Hepatocyte (in vitro differentiated cells): Measurements from ENCODE around the gene CHST8. TPM values are rescaled to one million over a fixed set of nuclear protein-coding genes. Genes with fewer than 3 reads are reported as not detected.

Experiments used
- DNase-seq: peaks from one replicate; pipeline ENCODE4 v3.0.0-alpha.2; 2016; ENCODE audit warnings: low spot score
- H2AFZ ChIP-seq: fragments of 200-600 bp; sonication (generic); 2 replicates; pipeline ENCODE4 v1.6.0; 2016; ENCODE audit warnings: antibody characterized with exemption, mild to moderate bottlenecking
- H3K27ac ChIP-seq: fragments of 200-600 bp; sonication (generic); 2 replicates; pipeline ENCODE4 v1.5.1; 2016; ENCODE audit warnings: mild to moderate bottlenecking
- H3K27me3 ChIP-seq: fragments of 200-600 bp; sonication (generic); 2 replicates; pipeline ENCODE4 v1.6.1; 2016
- H3K36me3 ChIP-seq: fragments of 200-600 bp; sonication (generic); replicated peaks from 2 replicates; pipeline ENCODE4 v1.5.1; 2016; ENCODE audit warnings: low read depth; ENCODE audit not compliant: insufficient read depth
- H3K4me1 ChIP-seq: fragments of 200-600 bp; sonication (generic); 2 replicates; pipeline ENCODE4 v1.5.1; 2016; ENCODE audit warnings: mild to moderate bottlenecking, moderate library complexity; ENCODE audit not compliant: insufficient read depth
- H3K4me2 ChIP-seq: fragments of 200-600 bp; sonication (generic); 2 replicates; pipeline ENCODE4 v1.6.0; 2016
- H3K4me3 ChIP-seq: fragments of 200-600 bp; sonication (generic); 2 replicates; pipeline ENCODE4 v1.5.1; 2016; ENCODE audit warnings: mild to moderate bottlenecking
- H3K79me2 ChIP-seq: fragments of 200-600 bp; sonication (generic); 2 replicates; pipeline ENCODE4 v1.6.0; 2017; ENCODE audit warnings: mild to moderate bottlenecking
- H3K9me2 ChIP-seq: fragments of 200-600 bp; sonication (generic); replicated peaks from 2 replicates; pipeline ENCODE4 v1.6.0; 2017; ENCODE audit warnings: mild to moderate bottlenecking; ENCODE audit not compliant: insufficient read depth
- H3K9me3 ChIP-seq: fragments of 200-600 bp; sonication (generic); 2 replicates; pipeline ENCODE4 v1.5.1; 2016; ENCODE audit warnings: low read depth, mild to moderate bottlenecking
- H4K20me1 ChIP-seq: fragments of 200-600 bp; sonication (generic); 2 replicates; pipeline ENCODE4 v1.6.0; 2016; ENCODE audit warnings: mild to moderate bottlenecking; ENCODE audit not compliant: insufficient read depth, poor library complexity, severe bottlenecking
- CTCF ChIP-seq: fragments of 200-600 bp; sonication (generic); IDR thresholded peaks from 2 replicates; pipeline ENCODE4 v1.5.1; 2016; ENCODE audit warnings: antibody characterized with exemption, mild to moderate bottlenecking; ENCODE audit not compliant: poor library complexity
- EZH2 ChIP-seq: fragments of 200-600 bp; sonication (generic); IDR thresholded peaks from 2 replicates; pipeline ENCODE4 v1.6.1; 2016; ENCODE audit warnings: antibody characterized with exemption, mild to moderate bottlenecking, borderline replicate concordance
- EZH2phosphoT487 ChIP-seq: fragments of 200-600 bp; sonication (generic); IDR thresholded peaks from one replicate; pipeline ENCODE4 v1.6.1; 2018; ENCODE audit warnings: antibody characterized with exemption, mild to moderate bottlenecking, low read depth, moderate library complexity; ENCODE audit not compliant: unreplicated experiment, severe bottlenecking
- WGBS: methylation state at CpG from one replicate; pipeline ENCODE4 v1.1.6; 2016; ENCODE audit warnings: low lambda C conversion rate; ENCODE audit errors: missing lambda C conversion rate; 5-methylcytosine and 5-hydroxymethylcytosine counted together
- polyA plus RNA-seq: library from polyadenylated mRNA; unstranded; fragments of >200 nt; fragmentation: Nextera tagmentation; extraction: Ambion mirVana; gene quantifications from 2 replicates; pipeline ENCODE4 v1.2.1, GENCODE V29; 2016
- total RNA-seq: library from RNA; depleted of rRNA; stranded (reverse); fragments of >200 nt; gene quantifications from 2 replicates; pipeline ENCODE4 v1.2.3, GENCODE V29; 2014

Gene CHST8
- total and polyA plus RNA-seq, 2 experiments from 2014 or later = 0.07 to 0.89 TPM

- no peak overlapping the region for H2AFZ ChIP-seq
- H3K4me3 ChIP-seq = no peak overlapping the region
- no peaks in the 10 kb centered on the region for H3K36me3 ChIP-seq
- no peaks in the 10 kb centered on the region for H3K79me2 ChIP-seq
- H3K4me2 ChIP-seq = peak overlapping the region; percentile 97
- 22% methylated on average over 47 of the region's 60 CpGs for WGBS
- no peak for DNase-seq
- no peak for TF ChIP-seq EZH2phosphoT487
- no peak for TF ChIP-seq EZH2
- TF ChIP-seq CTCF = no peak
- H3K27ac ChIP-seq = no peak overlapping the region
- H3K9me2 ChIP-seq = no peaks in the 10 kb centered on the region
- H4K20me1 ChIP-seq = no peaks in the 10 kb centered on the region
- H3K9me3 ChIP-seq = no peaks in the 10 kb centered on the region
- H3K27me3 ChIP-seq = peaks cover 80% of the 10 kb centered on the region
- H3K4me1 ChIP-seq = peaks cover 13% of the 10 kb centered on the region
Measured at GRCh38 chr19:33621065-33621785, 528 bp upstream of the CHST8 start.

- TF ChIP-seq EZH2 (peak; percentile 94), EZH2phosphoT487 (no peak)
- Histone ChIP-seq H2AFZ (peak overlapping the region; percentile 31), H3K36me3 (no peaks in the 10 kb centered on the region), H3K9me2 (no peaks in the 10 kb centered on the region), H3K79me2 (no peaks in the 10 kb centered on the region), H3K27me3 (peaks cover 79% of the 10 kb centered on the region), H3K27ac (no peak overlapping the region), H3K4me2 (peak overlapping the region; percentile 97), H3K4me3 (no peak overlapping the region), H3K9me3 (no peaks in the 10 kb centered on the region), H4K20me1 (no peaks in the 10 kb centered on the region), H3K4me1 (peaks cover 13% of the 10 kb centered on the region)
- 2% methylated on average over 32 of the region's 35 CpGs for WGBS
- no peak for DNase-seq
Measured at GRCh38 chr19:33622505-33622808, 704 bp downstream of the CHST8 start.

GRCh38 chr19:33622809-33623511, 1.2 kb downstream of the CHST8 start:
- H3K36me3 ChIP-seq = no peaks in the 10 kb centered on the region
- no peak for DNase-seq
- H3K4me1 ChIP-seq = peaks cover 13% of the 10 kb centered on the region
- no peak overlapping the region for H3K27ac ChIP-seq
- no peak overlapping the region for H3K4me3 ChIP-seq
- H3K27me3 ChIP-seq = peaks cover 79% of the 10 kb centered on the region
- peak overlapping the region; percentile 97 for H3K4me2 ChIP-seq
- 3% methylated on average over 63 of the region's 64 CpGs for WGBS
- no peak for TF ChIP-seq CTCF
- TF ChIP-seq EZH2 = peak; percentile 90
- peak; percentile 15 for TF ChIP-seq EZH2phosphoT487
- H3K9me3 ChIP-seq = no peaks in the 10 kb centered on the region
- no peak overlapping the region for H2AFZ ChIP-seq
- H3K9me2 ChIP-seq = no peaks in the 10 kb centered on the region
- no peaks in the 10 kb centered on the region for H3K79me2 ChIP-seq
- H4K20me1 ChIP-seq = no peaks in the 10 kb centered on the region

GRCh38 chr19:33624586-33624985, 2.8 kb downstream of the CHST8 start:
- Histone ChIP-seq H4K20me1 (no peaks in the 10 kb centered on the region), H2AFZ (no peak overlapping the region), H3K79me2 (no peaks in the 10 kb centered on the region), H3K4me2 (no peak overlapping the region), H3K4me1 (peaks cover 13% of the 10 kb centered on the region), H3K36me3 (no peaks in the 10 kb centered on the region), H3K4me3 (no peak overlapping the region), H3K9me3 (no peaks in the 10 kb centered on the region), H3K9me2 (no peaks in the 10 kb centered on the region), H3K27me3 (peaks cover 68% of the 10 kb centered on the region), H3K27ac (no peak overlapping the region)
- WGBS = 63% methylated on average over 5 of the region's 5 CpGs
- DNase-seq = no peak
- TF ChIP-seq EZH2 (no peak), CTCF (no peak), EZH2phosphoT487 (no peak)
